GM13976 (cell line): Measurements from ENCODE around the gene HERPUD2.
A peak's percentile ranks its signal among the peaks of the same experiment; 100 is the strongest.
"Not testable (repeated sequence)": the region's sequence is repeated elsewhere in the genome, so short reads cannot be mapped to it uniquely, and the experiment has no call there.

Experiments used
- DNase-seq: peaks from one replicate; pipeline ENCODE4 v3.0.0; 2012; ENCODE audit warnings: low spot score
- CTCF ChIP-seq: IDR thresholded peaks from 2 replicates; pipeline ENCODE4 v1.5.1; 2012; ENCODE audit warnings: borderline replicate concordance, mild to moderate bottlenecking; ENCODE audit not compliant: insufficient read depth; ENCODE audit errors: extremely low read depth, missing control alignments, control extremely low read depth
- in situ Hi-C: fragments of 300-500 bp; cut with MboI; formaldehyde crosslinking; loops from one replicate; pipeline ENCODE4 v1.12.0; 2022; ENCODE audit warnings: low sequenced_read_pairs, mixed read lengths, inconsistent platforms; ENCODE audit not compliant: unreplicated experiment

HERPUD2 gene

GRCh38 chr7:35596061-35596460 lies 98.9 kb downstream of the HERPUD2 start:
- in situ Hi-C loops: no loop called here
- no peak for DNase-seq
- no peak for TF ChIP-seq CTCF

GRCh38 chr7:35593899-35594298 lies 101.0 kb downstream of the HERPUD2 start:
- peak; percentile 36 for DNase-seq
- in situ Hi-C loops: no loop called here
- no peak for TF ChIP-seq CTCF

GRCh38 chr7:35588647-35589046 lies 106.3 kb downstream of the HERPUD2 start:
- in situ Hi-C loops: no loop called here
- DNase-seq: no peak
- no peak for TF ChIP-seq CTCF

GRCh38 chr7:35584990-35585389 lies 109.9 kb downstream of the HERPUD2 start:
- no peak for TF ChIP-seq CTCF
- in situ Hi-C loops: no loop called here
- no peak for DNase-seq

- DNase-seq, in situ Hi-C loops: not testable (repeated sequence)
Measured at GRCh38 chr7:35584533-35584932, 110.4 kb downstream of the HERPUD2 start.
